Lower leg skin (tissue), 4 donors: ENCODE measurements around the gene CX3CR1. TPM values are rescaled to one million over a fixed set of nuclear protein-coding genes. Genes with fewer than 3 reads are reported as not detected.

Experiments
- DNase-seq, 2 donors: peaks; one replicate each; pipeline ENCODE4 v3.0.0-alpha.2; 2019; ENCODE audit warnings: low spot score in 2 of 2
- H3K4me3 ChIP-seq: fragments of 200-600 bp; sonication (generic); 2 replicates; pipeline ENCODE4 v1.5.1; 2017; ENCODE audit warnings: mild to moderate bottlenecking, low read depth; ENCODE audit not compliant: poor library complexity, severe bottlenecking
- CTCF ChIP-seq, 3 donors: fragments of 450-650 bp; IDR thresholded peaks; one replicate each; pipeline ENCODE4 v1.5.1; 2016; ENCODE audit warnings: antibody characterized with exemption in 3 of 3, mild to moderate bottlenecking in 3 of 3, moderate library complexity in 2 of 3
- POLR2A ChIP-seq, 2 donors: fragments of 450-650 bp; IDR thresholded peaks; one replicate each; pipeline ENCODE4 v1.6.1; 2016 to 2017; ENCODE audit warnings: antibody characterized with exemption in 2 of 2, mild to moderate bottlenecking in 1 of 2, moderate library complexity in 1 of 2
- WGBS, 2 donors: methylation state at CpG; one replicate each; pipeline ENCODE4 v1.1.5; 2018; 5-methylcytosine and 5-hydroxymethylcytosine counted together
- intact Hi-C: fragments of 100-400 bp; cut with DNase I; formaldehyde crosslinking; loops from one replicate; pipeline ENCODE4 v1.15.0; 2023; ENCODE audit warnings: low total_unique reads
- total RNA-seq, 4 donors: library from RNA; depleted of rRNA; stranded (reverse); fragments of >200 nt; gene quantifications; one replicate each; pipeline ENCODE4 v1.1.0, GENCODE V29; 2016

The CX3CR1 gene
- total RNA-seq, 4 donors from 2014 or later: 0.23 to 1.5 (median 0.97) TPM

DNA sequence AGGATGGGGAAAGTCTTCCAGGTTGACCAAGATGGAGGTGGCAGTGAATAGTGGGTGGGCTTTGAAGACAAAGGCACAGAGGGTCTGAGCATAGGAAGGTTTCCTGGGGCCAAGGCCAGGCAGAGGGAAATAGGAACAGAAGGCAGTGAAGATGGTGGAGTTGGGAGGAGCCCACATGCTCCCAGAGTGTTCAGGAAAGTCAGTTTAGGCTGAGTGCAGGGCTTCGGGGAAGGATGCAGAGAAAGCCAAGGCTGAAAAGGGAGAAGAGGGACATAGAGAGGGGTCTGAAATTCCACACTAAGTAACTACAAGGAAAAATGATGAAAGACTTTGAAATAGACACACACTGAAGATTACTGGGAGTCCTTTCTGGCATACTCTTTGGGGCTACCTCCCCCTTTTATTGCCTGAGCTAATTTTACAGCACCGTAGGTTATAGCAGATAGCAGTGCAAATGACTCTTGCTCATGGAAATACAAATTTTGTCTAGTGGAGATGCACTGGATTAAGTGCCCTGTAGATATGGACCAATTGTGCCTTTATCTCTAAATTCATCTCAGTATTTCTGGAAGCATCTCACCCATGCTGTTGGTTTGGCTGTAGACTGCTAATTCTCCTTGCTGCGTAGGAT is 3.8 kb downstream of the CX3CR1 start:
- H3K4me3 ChIP-seq: no peak overlapping the region
- DNase-seq: no peak
- TF ChIP-seq POLR2A (IDR thresholded peaks at IDR 0.05) (no peak), CTCF (IDR thresholded peaks at IDR 0.05) (no peak)
- 92 to 96% methylated on average over 3 of the region's 3 CpGs for WGBS, 2 donors
- intact Hi-C loops: no loop called here

- intact Hi-C loops: no loop called here
- H3K4me3 ChIP-seq: no peak overlapping the region
- TF ChIP-seq POLR2A (IDR thresholded peaks at IDR 0.05) (no peak), CTCF (IDR thresholded peaks at IDR 0.05) (no peak)
- DNase-seq: no peak
- 81 to 88% methylated on average over 3 of the region's 3 CpGs for WGBS, 2 donors
Observed at GRCh38 chr3:39275052-39275451, 4.8 kb downstream of the CX3CR1 start.

DNA sequence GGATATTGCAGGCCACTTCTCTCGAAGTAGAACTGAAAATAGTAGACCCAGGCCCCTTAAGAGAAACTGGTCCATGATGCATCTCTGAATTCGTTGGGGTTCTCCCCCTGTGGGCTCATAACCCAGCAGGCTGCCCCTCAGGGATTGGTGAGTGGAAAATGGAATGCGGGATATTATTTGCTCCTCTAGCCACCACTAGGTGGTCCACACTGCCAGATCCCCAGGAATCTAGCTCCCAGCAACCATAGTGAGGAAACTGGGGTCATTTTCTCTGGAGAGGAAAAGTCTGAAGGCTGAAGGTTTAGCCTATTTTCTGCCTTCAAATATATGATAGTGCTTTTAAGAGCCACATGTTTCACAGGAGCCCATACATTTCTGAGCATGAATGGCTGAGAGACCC is 6.7 kb downstream of the CX3CR1 start:
- DNase-seq: peak in 1 of 2 donors; percentile 32
- H3K4me3 ChIP-seq: no peak overlapping the region
- TF ChIP-seq CTCF (IDR thresholded peaks at IDR 0.05) (no peak), POLR2A (IDR thresholded peaks at IDR 0.05) (no peak)
- intact Hi-C loops: no loop called here
- 67 to 73% methylated on average over 3 of the region's 3 CpGs for WGBS, 2 donors

DNA sequence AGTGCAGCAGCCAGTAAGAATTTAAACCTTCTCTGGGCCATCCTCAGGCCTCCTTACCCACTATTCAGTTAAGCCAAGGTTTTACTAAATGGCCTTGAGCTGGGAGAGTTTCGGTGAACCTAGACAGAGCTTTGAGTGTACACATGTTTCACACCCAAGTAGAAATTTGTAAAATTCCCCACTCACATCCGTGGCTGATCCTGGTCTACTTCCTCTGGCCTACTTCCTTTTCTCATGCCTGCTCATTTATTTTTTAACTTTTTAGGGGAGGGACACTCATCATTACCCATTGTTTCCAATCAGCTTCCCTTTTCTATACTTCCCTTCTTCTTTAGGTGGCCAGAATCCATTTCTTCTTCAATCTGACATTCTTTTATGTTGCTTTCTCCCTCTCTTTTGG is 7.6 kb downstream of the CX3CR1 start:
- intact Hi-C loops: no loop called here
- H3K4me3 ChIP-seq: no peak overlapping the region
- no peak for TF ChIP-seq POLR2A (IDR thresholded peaks at IDR 0.05)
- TF ChIP-seq CTCF (IDR thresholded peaks at IDR 0.05): no peak
- 58 to 64% methylated on average over 2 of the region's 2 CpGs for WGBS, 2 donors
- peak in 1 of 2 donors; percentile 8 for DNase-seq

- peak in 1 of 2 donors; percentile 54 for DNase-seq
- TF ChIP-seq POLR2A (IDR thresholded peaks at IDR 0.05) (no peak), CTCF (IDR thresholded peaks at IDR 0.05) (no peak)
- 61 to 68% methylated on average over 6 of the region's 6 CpGs for WGBS, 2 donors
Observed at GRCh38 chr3:39271363-39271914, 8.4 kb downstream of the CX3CR1 start.

DNA sequence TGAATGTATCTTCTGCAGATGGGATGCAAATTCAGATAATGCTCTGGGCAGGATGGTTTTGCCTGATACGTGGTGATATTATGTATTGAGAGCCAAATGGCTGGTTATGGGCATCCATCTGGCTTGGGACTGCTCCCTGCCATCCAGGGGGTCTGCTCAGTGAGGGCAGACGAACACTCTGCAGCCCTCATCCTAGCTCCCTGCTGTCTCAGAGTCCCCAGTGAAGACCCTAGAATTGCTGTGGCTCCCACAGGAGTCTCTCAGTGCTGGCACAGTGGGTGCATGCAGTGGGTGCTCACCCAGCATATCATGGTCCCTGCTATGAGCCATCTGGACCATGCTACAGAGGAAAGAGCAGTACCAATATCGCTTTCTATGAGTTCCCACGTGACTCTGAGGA is 10.3 kb downstream of the CX3CR1 start:
- intact Hi-C loops: no loop called here
- H3K4me3 ChIP-seq: no peak overlapping the region
- peak in 1 of 2 donors; percentile 34 for DNase-seq
- TF ChIP-seq POLR2A (IDR thresholded peaks at IDR 0.05) (no peak), CTCF (IDR thresholded peaks at IDR 0.05) (no peak)
- 87 to 94% methylated on average over 4 of the region's 4 CpGs for WGBS, 2 donors

More at GRCh38 chr3:39271363-39271914, 8.4 kb downstream of the CX3CR1 start:
- intact Hi-C loops: no loop called here
- H3K4me3 ChIP-seq: no peak overlapping the region
